ENCODE data around the gene PON3.
A peak's percentile ranks its signal among the peaks of the same experiment; 100 is the strongest.

PON3 gene

DNA sequence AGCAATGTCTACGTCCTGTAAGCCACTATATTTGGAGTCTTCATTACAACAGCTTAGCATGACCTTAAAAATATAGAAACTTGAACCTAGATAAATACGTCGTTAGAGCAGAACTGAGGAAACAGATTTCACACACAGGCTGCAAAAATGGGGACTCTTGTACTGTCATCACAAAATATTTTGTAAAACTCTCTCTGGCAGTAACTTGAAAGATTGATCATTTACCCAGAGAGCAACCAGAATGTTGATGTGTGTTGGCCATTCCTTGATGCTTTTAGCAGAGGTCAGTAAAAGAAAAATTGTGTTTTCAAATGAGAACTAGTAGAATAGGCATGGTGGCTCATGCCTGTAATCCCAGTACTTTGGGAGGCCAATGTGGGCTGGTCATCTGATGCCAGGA is 57.3 kb downstream of the PON3 start:
- DNase-seq (no peak), ATAC-seq (no peak)

DNA sequence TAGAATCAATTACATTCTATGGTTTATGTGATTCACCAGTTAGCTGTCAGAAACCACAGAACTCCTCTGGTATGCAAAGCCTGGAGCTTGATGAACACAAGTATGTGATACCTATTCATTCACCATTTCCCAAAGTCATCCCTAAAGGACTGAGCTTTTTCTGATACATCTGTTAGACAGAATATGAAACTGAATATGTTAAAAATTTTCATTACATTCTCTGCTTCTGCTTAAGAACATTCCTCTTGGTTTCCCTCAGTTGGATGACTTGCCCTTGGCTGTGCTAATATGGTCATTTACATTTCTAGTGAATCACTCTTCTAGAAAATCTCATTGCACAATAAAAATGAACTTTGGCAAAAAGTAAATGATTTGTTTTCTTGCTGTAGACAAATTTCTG is 61.1 kb downstream of the PON3 start:
- no peak for DNase-seq
- ATAC-seq = no peak

DNA sequence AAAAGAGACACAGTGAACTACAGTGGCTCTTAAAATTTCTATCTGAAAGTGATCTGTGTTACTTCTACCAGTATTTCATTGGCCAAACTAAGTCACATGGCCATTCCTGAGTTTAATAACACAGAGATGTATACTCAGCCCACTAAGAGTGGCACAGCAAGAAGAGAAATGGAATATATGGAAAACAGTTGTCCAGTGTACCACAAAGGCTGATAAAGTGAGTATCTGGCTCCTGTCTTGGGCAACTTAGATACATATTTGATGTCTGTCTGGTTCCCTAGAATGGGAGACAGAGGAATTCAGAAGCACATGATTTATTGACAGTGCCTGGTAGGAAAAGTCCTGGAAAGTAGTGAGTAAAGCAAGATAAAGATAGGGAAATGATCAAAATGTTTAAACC is 61.7 kb downstream of the PON3 start:
- DNase-seq = no peak
- ATAC-seq = no peak

DNA sequence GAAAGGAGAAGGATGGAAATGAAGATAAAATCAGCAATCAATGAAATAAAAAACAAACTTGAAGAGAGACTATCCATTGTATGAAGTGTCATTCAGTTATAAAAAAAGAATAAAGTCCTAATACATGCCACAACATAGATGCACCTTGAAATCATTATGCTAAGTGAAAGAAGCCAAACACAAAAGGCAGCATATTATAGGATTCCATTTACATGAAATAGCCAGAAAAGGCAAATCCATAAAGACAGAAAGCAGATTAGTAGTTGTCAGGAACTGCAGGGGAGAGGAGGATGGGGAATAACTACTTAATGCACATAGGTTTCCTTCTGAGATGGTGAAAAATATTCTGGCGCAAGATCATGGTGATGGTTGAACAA is 65.2 kb downstream of the PON3 start:
- DNase-seq (no peak), ATAC-seq (no peak)

- ATAC-seq (peak; percentile 57), DNase-seq (no peak)
These were observed 65.8 kb downstream of the PON3 start for GRCh38 chr7:95330204-95330960.

DNA sequence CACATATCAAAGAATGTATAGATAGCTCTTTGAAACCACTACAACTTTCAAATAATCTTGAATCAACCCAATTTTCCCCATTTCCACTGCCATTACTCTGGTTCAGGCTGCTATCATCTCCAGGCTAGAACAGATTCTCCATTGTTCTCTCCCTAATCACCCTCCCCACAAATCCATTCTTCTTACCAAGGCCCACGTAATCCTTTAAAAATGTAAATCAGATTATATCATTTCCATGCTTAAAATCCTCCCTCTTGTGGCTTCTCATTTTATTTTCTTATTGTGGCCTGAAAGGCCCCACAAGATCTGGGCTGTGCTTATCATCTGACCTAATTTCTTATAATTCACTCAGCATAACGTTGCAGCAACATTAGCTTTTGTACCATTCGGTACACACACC is 68.8 kb downstream of the PON3 start:
- no peak for ATAC-seq

GRCh38 chr7:95324431-95324830 is 71.7 kb downstream of the PON3 start, which contains the start of gene PON1:
Gene PON1 (minus strand): TSS chr7:95324532. CDS start chr7:95324475, 57 bp downstream.
- DNase-seq = peak; percentile 7
- ATAC-seq = no peak

More for the DNA sequence above, 68.8 kb downstream of the PON3 start:
- DNase-seq = no peak

- DNase-seq = no peak
- ATAC-seq = no peak
These were observed 72.6 kb downstream of the PON3 start for GRCh38 chr7:95323410-95324129.

DNA sequence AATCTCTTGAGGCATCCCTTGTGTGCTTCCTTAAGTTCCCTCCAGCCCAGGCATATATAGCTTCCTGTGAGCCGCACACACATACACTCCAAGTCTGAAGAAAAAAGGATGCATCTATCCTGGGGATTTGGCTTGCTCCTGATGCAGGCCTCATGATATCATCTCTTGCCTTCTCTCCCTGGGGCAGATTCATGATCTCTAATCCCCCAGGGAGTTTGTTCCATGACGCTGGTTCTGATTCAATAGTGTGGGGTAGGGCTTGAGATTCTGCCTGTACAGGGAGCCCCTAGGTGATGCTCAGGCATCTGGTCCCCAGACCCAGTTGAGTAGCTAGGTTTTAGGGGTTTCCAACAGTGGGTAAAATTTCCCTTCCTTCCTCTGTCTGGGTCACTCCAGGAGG is 73.3 kb downstream of the PON3 start:
- no peak for ATAC-seq
- no peak for DNase-seq

DNA sequence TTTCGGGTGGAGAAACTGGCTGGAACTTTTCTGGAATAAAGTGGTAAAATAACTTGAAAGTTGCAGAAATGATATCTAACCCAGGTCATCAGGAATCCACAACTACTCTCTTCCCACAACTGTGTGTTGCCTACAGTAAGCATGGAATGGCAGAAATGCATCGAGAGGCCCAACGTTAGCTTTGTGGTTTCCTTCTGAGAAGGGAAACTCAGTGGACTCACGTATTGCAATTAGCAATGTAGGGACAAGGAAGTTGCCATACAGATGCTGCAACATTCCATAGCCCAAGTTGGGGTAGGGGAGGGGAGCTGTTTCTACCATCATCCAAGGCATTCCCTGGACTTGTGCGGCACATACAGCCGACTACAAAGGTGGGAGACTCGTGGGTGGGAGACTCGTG is 73.8 kb downstream of the PON3 start:
- ATAC-seq (no peak), DNase-seq (no peak)

DNA sequence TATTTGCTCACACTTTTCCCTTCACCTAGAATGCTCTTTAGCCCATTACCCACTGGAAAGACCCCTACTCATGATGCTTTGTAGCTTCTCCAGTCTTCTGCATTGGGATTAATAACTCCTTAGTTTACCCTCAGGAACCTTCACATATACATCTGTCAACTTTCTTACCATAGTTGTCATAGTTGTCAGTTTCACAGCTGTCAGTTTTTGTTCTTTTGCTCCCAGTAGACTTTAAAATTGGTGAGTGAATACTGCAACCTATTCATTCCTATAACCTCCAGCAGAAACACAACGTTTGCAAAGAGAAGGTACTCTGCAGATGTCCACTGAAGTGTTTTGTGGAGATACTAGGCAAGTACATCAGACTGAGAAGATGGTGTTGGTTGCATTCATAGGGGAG is 74.5 kb downstream of the PON3 start:
- no peak for DNase-seq
- no peak for ATAC-seq

- no peak for ATAC-seq
- DNase-seq = no peak
These were observed 75.5 kb downstream of the PON3 start for GRCh38 chr7:95320651-95321050.

GRCh38 chr7:95319570-95319969 is 76.6 kb downstream of the PON3 start:
- ATAC-seq = no peak
- DNase-seq = no peak

GRCh38 chr7:95318501-95319100 is 77.6 kb downstream of the PON3 start:
- no peak for ATAC-seq
- no peak for DNase-seq

- no peak for DNase-seq
- no peak for ATAC-seq
These were observed 78.2 kb downstream of the PON3 start for GRCh38 chr7:95317966-95318365.

- ATAC-seq (no peak), DNase-seq (no peak)
These were observed 78.6 kb downstream of the PON3 start for GRCh38 chr7:95317546-95317945.

DNA sequence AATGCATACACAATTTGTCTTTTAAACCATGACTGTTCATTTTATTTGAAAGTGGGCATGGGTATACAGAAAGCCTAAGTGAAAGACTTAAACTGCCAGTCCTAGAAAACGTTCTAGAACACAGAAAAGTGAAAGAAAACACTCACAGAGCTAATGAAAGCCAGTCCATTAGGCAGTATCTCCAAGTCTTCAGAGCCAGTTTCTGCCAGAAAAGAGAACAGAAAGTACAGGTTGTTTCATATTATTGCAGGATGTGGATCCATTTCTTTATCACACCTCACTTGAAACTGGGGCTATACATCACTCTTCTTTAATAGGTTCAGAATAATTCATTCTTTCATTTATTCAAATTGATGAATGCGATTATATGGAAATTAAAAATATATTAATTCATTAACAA is 79.6 kb downstream of the PON3 start:
- DNase-seq = no peak
- ATAC-seq = no peak

- DNase-seq = no peak
- ATAC-seq = no peak
These were observed 83.6 kb downstream of the PON3 start for GRCh38 chr7:95312561-95312960.

GRCh38 chr7:95311389-95311788 is 84.8 kb downstream of the PON3 start:
- ATAC-seq (no peak), DNase-seq (no peak)

GRCh38 chr7:95309951-95310350 is 86.2 kb downstream of the PON3 start:
- ATAC-seq (no peak), DNase-seq (no peak)
